ENCODE measurements around the gene PRKCH.

- TF ChIP-seq CTCF (conservative IDR thresholded peaks at IDR 0.05; ENCODE audit: low read length): no peak
- no peak for TF ChIP-seq EZH2phosphoT487 (IDR thresholded peaks at IDR 0.05; ENCODE audit: borderline replicate concordance)
Measured at GRCh38 chr14:61438860-61439765, 117.7 kb downstream of the PRKCH start.

Data from Loucy (cell line).